ENCODE measurements around the gene GSTM5.
"Not testable (repeated sequence)": the region's sequence is repeated elsewhere in the genome, so short reads cannot be mapped to it uniquely, and the experiment has no call there.

Gene GSTM5

GRCh38 chr1:109697861-109698260, 14.2 kb upstream of the GSTM5 start:
- DNase-seq, result not testable (repeated sequence)

- not testable (repeated sequence) for DNase-seq
Measured at GRCh38 chr1:109702940-109703339, 9.1 kb upstream of the GSTM5 start.

DNA sequence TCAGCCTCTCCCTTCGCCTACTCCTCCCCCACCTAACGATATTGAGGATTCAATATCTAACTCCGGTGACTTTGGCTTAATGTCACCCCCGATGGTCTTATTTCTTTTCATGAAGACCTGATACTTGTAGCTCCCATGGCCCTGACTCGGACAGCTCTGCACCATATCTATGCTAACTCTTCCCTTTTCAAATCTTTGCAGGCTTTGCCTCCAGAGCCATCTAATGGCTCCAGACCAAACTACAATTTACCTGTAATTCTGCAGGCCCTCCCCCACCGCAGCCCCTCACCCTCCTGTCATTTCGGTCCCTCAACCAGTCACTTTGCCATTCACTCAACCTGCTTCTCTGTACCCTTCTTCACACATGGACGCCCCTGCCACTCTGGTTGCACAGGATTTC, 7.9 kb upstream of the GSTM5 start:
- no peak for DNase-seq

- DNase-seq, result no peak
Measured at GRCh38 chr1:109705411-109705810, 6.6 kb upstream of the GSTM5 start.

GRCh38 chr1:109708949-109709348, 3.1 kb upstream of the GSTM5 start:
- not testable (repeated sequence) for DNase-seq

GRCh38 chr1:109709822-109710221, 2.2 kb upstream of the GSTM5 start:
- DNase-seq, result not testable (repeated sequence)

- no peak for DNase-seq
Measured at GRCh38 chr1:109712321-109712864, 342 bp downstream of the GSTM5 start.

- DNase-seq, result no peak
Measured at GRCh38 chr1:109713636-109714035, 1.6 kb downstream of the GSTM5 start.

DNA sequence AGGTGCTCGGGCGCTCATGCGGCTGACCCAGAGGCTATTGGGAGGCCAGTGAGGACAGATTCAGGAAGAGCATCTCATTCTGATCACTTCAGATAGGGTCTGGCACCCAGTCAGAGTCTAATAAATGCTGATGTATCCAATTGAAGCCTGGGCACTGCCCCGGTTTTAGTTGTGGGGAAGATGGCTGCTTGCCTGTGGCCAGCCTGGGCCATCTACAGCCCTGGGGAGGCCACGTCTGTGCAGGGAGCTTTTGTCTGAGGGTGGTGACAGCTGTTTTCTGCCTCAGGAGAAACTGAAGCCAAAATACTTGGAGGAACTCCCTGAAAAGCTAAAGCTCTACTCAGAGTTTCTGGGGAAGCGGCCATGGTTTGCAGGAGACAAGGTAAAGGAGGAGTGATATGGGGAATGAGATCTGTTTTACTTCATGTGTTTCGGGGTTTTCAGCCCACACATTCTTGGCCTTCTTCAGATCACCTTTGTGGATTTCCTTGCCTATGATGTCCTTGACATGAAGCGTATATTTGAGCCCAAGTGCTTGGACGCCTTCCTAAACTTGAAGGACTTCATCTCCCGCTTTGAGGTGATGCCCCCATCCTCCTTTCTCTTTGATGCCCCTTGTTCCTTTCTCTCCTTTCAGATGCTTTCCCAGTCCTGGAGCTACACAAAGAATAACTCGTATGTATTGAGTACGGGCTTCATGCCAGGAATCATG, 2.8 kb downstream of the GSTM5 start:
- no peak for DNase-seq

- DNase-seq, result no peak
Measured at GRCh38 chr1:109716121-109716520, 4.1 kb downstream of the GSTM5 start.

GRCh38 chr1:109716570-109717090, 4.6 kb downstream of the GSTM5 start:
- DNase-seq, result no peak

DNA sequence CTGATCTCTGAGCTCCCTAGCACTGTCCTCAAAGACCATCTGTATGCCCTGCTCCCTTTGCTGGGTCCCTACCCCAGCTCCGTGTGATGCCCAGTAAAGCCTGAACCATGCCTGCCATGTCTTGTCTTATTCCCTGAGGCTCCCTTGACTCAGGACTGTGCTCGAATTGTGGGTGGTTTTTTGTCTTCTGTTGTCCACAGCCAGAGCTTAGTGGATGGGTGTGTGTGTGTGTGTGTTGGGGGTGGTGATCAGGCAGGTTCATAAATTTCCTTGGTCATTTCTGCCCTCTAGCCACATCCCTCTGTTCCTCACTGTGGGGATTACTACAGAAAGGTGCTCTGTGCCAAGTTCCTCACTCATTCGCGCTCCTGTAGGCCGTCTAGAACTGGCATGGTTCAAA, 5.7 kb downstream of the GSTM5 start:
- DNase-seq, result no peak

DNA sequence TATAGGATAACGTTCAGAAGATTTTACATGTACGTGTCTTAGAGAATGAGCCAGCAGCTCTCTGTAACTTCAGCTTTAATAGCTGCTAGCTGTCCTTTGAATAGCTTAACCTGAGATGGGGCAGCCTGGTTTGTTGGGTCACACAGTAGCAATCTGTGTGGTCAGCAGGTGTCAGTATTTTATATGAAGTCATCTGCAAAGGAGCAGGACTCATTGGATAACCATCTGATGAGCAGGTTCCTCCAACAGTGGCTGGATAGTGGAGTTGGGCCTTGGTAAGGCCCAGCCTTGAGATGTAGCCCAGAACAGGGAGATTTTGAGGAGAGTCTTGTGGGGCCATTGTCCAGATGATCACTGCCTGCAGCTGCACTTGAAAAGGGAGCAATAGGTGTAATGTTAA, 6.4 kb downstream of the GSTM5 start:
- no peak for DNase-seq

DNA sequence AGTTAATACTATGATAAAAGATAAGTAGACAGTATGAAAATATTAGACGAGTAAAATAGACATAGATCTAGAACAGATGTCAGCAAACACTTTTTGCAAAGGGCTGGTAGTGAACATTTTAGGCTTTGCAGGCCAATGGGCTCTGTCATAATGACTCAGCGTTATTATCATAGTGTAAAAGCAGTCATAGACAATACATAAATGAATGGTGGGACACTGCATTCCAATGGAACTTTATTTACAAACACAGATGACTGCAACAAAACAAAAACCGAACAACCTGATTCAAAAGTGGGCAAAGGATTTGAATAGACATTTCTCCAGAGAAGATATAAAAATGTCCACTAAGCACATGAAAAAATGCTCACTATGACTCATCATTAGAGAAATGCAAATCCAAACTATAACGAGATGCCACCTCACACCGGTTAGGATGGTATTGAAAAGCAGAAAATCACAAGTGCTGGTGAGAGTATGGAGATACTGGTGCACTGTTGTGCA, 7.3 kb downstream of the GSTM5 start:
- DNase-seq, result no peak

DNA sequence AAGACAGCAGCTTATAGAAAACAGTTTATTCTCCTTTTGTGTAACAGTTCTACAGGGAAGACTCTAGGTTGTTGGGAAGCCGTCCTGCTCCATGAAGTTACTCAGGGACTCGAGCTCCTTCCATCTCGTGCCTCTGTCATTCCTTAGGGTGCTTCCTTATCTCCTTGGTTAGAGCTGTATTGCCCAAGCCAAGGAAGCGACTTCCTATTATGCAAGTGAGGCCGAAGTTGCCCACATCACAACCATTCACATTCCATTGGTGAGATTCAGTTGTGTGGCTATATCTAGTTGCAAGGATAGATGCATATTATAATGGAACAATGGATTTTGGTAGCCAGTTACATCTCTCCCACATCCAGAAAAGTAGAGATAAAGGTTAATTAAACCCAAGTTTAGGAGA, 9.0 kb downstream of the GSTM5 start:
- DNase-seq, result no peak

GRCh38 chr1:109721971-109722370, 9.9 kb downstream of the GSTM5 start:
- no peak for DNase-seq

DNA sequence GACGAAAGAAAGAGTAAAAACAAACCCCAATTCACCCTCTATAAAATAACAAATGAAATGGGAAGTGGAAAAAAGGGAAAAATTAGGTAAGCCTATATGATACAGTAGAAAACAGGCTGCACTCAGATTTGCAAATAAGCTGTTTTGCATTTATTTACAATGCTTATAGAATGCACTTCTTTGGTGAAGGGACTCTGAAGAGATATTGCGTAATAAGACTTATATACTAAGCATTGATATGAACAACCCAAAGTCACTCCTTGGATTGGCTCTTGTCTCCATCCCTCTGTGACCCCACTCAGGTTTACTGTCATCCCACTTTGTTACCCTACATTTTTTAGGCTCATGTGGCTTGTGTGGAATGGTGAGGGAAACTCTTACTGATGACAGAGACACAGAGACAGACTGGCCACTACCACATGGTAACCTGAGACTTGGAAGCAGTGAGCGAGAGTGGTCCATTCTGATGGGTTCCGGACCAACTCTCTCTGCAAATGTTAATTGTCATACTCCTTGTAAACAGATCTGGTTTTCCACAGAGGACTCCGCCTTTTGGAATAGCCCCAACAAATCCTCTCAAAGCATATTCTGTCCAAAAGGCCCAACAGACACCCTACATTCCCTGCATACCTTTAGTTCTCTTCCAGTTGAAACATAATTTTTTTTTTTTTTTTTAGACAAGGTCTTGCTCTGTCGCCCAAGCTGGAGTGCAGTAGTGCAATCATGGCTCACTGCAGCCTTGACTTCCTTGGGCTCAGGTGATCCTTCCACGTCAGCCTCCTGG, 11.0 kb downstream of the GSTM5 start:
- DNase-seq, result no peak

DNA sequence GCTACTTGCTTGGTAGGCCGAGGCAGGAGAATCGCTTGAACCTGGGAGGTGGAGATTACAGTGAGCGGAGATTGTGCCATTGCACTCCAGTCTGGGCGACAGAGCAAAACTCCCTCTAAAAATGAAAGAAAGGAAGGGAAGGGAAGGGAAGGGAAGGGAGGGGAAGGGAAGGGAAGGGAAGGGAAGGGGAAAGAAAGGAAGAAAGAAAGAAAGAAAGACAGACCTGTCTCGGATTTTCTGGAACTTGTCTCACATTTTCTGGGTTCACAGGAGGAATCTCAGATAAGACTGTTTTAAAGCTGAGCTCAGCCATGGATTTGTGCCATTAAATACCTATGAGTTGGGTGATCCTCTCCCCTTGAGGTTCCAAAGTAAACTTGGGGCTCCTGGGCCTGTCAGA, 12.9 kb downstream of the GSTM5 start:
- no peak for DNase-seq

GRCh38 chr1:109725510-109725909, 13.5 kb downstream of the GSTM5 start:
- DNase-seq, result no peak

DNA sequence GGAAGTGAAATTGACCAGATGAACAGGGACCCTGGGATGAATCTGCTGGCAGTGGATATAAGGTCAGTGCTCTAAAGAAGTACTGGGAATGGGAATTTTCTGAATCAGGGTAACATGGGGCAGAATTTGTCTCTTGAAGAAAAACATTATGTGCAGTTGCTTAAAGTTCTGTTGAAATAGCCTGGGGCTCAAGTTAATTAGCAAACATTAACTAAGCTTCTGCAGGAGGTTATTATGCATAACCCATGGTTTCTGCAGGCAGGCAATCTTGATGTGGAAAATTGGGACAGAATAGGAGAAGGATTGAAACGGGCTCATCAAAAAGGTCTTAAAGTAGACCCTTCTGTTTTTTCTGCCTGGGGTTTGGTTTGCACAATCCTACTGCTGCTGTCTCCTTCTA, 14.0 kb downstream of the GSTM5 start:
- no peak for DNase-seq

DNA sequence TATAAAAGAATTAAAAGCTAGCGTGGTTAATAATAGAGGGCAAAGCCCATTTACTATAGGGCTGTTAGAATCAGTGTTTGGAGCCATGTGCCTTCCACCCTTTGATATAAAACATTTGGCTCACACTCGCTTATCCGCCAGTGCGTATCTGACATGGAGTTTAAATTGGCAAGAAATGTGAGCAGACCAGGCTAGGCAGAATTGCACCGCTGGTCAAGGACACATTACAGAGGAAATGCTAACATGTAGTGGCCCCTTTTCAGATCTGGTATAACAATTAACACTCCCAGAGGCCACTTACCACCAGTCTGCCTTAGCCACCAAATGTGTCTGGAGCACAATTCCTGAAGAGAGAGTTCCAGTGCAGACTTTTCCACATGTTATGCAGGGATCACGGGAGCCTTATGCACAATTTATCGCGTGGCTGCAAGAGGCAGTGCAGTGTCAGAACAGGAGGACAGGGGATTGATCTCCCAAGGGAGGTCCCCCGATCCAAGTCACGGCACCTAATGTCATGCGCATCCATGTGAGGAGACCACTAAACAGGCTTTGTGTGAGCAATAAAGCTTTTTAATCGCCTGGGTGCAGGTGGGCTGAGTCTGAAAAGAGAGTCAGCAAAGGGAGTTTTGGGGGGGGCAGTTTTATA, 14.8 kb downstream of the GSTM5 start:
- no peak for DNase-seq

- DNase-seq, result no peak
Measured at GRCh38 chr1:109728870-109729269, 16.8 kb downstream of the GSTM5 start.

GRCh38 chr1:109730666-109731065, 18.6 kb downstream of the GSTM5 start:
- DNase-seq, result no peak
